ENCODE measurements around the gene GNS.
"Not testable (repeated sequence)": the region's sequence is repeated elsewhere in the genome, so short reads cannot be mapped to it uniquely, and the experiment has no call there.

The GNS gene

GRCh38 chr12:64759035-64759894, at the start of gene GNS:
Gene GNS (minus strand): TSS chr12:64759406. CDS start chr12:64759276, 130 bp downstream.
- DNase-seq, result peak; percentile 81

DNA sequence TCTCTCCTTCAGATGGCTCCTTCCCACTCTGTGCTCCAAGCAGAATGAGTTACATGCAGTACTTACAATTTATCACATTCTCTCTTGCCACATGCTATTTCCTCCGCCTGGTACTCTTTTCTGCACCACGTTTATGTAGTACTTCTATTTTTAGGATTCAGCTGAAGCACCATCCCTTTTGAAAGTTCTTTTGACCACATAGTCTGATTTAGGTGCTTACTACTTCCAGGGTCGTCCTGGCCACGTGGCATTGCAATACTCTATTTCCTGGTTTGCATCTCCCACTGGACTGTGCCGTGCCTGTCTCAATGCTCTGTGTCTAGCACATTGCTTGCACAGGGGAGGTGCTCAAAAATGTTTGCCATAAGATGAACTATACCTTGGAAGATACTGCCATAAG, 48.9 kb upstream of the GNS start:
- no peak for DNase-seq

- no peak for DNase-seq
Observed at GRCh38 chr12:64806593-64807460, 47.6 kb upstream of the GNS start.

- DNase-seq, result no peak
Observed at GRCh38 chr12:64806173-64806572, 47.0 kb upstream of the GNS start.

GRCh38 chr12:64802180-64802775, 43.1 kb upstream of the GNS start:
- DNase-seq, result not testable (repeated sequence)

DNA sequence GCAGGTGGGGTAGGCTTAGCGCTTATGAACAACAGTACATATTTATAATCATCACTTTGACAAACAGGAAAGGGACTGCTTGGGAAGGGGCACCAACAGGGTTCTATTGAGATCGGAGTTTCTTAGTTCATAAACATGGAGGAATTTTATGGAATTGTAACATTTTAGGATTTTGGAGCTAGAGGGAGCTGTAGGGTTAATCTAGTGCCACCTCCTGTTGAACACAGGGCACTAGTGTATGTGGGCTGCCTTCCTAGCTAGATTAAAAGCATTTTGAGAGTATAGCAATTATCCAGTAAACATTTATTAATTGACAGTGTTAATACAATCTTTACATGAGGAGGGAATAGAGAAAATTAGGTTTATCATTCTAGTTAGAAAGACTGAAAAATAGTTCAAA, 42.2 kb upstream of the GNS start:
- DNase-seq, result no peak

GRCh38 chr12:64800640-64801039, 41.4 kb upstream of the GNS start:
- DNase-seq, result no peak

DNA sequence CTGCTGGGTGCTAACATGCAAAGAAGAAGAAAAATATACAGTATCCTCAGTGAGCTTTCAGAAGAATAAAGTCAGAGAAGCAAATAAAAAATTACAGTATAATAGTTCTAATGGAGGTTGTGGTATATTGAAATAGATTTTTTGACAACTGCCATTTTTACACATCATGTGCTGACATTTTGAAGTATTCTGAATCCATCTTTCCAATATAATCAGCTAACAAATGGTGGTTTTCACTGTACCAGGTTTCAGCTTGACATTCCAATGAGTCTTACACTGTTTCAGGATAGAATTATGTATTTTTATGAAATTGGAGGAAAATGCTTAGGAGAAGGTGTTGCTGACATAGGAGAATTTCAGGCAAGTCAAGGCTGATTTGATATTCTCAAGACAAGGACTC, 39.0 kb upstream of the GNS start:
- no peak for DNase-seq

GRCh38 chr12:64797156-64797555, 38.0 kb upstream of the GNS start:
- DNase-seq, result no peak

DNA sequence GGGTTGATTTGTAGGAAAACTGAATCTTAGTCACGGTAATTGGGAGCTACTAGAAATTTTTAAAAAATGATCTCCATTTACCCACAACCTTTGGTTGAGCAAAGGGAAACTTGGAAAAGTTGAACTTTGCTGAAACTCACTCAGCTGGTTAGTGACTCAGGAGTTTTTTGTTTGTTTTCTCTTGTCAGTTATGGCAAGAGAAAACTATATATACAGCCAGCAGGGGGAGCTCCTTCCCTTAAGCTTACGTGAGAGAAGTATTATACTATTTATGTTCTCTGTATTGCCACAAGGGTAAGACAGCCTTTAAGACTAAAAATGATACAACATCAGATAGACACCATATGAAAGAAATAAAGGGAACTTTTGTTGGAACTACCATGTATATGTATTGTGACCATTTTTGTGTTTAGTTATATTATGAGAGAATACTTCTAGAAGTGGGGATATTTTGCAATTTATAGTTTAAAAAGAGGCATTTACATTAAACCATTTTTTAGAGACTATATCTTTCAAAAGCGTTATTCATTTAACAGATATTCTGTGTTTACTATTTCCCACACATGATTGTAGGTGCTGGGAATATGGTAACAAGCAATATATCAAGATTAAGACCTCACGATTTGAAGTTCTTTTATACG, 37.1 kb upstream of the GNS start:
- peak; percentile 64 for DNase-seq

- no peak for DNase-seq
Observed at GRCh38 chr12:64794305-64794704, 35.1 kb upstream of the GNS start.

GRCh38 chr12:64793610-64794009, 34.4 kb upstream of the GNS start:
- DNase-seq, result no peak

GRCh38 chr12:64792128-64792527, 32.9 kb upstream of the GNS start:
- DNase-seq, result no peak

- no peak for DNase-seq
Observed at GRCh38 chr12:64791036-64791435, 31.8 kb upstream of the GNS start.

- no peak for DNase-seq
Observed at GRCh38 chr12:64790166-64790565, 31.0 kb upstream of the GNS start.

DNA sequence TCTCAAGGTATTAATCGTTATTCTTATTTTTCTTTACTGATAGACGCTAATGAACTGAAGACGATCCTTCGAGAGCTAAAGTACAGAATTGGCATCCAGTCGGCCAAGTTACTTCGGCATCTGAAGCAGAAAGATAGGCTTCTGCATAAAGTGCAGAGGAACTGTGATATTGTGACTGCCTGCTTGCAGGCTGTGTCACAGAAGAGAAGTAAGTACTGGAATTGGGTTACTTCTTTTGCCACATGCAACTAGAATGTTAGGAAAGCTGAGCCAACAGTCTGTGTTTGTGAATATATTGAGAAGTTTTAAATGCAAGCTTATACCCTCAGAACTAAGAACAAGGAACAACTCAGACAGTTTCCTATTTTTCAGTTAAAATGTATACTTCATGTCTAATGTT, 26.6 kb upstream of the GNS start:
- no peak for DNase-seq

- no peak for DNase-seq
Observed at GRCh38 chr12:64782191-64782876, 23.1 kb upstream of the GNS start.

DNA sequence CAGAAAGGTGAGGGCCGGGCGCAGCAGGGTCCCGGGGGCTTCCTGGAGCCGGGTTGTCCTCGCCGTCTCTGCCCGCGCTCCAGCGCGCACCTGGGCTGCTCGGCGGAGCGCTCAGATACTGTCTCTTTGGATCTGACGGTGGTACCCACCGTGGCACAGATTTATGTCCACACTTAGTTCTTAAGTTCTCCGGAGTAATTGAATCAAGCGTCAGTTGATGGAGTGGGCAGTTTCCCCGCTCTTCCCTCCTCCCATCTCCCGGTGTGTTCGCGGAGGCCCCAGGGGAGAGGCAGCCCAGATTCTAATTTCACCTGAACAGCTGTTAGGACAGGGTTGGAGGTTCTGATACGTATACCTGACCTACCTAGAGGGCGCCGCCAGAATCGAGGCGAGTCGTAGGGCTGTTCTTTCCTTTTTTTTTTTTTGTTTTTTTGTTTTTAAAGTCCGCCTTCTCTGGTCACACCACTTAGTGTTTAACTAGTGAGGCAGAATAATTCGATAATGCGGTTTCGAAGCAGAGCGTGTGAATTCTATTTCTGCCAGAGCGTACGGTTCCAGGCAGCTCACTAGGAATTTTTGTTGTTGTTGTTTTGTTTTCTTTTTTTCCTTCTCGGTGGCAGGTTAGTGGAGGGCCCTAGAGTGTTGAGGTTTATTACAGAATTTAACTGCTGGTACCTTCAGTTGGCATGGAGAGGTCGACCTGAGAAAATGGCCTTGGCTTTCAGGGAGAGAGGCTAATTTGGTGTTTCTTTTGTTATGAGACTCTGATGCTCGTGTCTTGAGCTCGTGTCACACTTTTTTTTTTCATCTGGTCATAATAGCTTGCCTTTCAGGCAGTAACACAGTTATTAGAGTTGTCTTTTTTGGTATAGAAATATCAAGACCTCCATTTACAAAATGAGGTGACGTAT, 22.3 kb upstream of the GNS start:
- no peak for DNase-seq

GRCh38 chr12:64780531-64781279, 21.5 kb upstream of the GNS start:
- no peak for DNase-seq

GRCh38 chr12:64780132-64780530, 20.9 kb upstream of the GNS start:
- no peak for DNase-seq
